BLaER1 (cell line): ENCODE results near the gene TSGA10IP.

Source experiments
- H3K27ac ChIP-seq: shearing (Covaris generic); formaldehyde crosslinking; 2 replicates; pipeline ENCODE4 v1.8.1; 2022
- H3K27me3 ChIP-seq: shearing (Covaris generic); formaldehyde crosslinking; 2 replicates; pipeline ENCODE4 v1.8.1; 2022
- H3K36me3 ChIP-seq: shearing (Covaris generic); formaldehyde crosslinking; 2 replicates; pipeline ENCODE4 v1.8.1; 2022
- H3K4me1 ChIP-seq: shearing (Covaris generic); formaldehyde crosslinking; 2 replicates; pipeline ENCODE4 v1.8.1; 2022
- H3K4me2 ChIP-seq: shearing (Covaris generic); formaldehyde crosslinking; 2 replicates; pipeline ENCODE4 v1.8.1; 2022
- H3K4me3 ChIP-seq: shearing (Covaris generic); formaldehyde crosslinking; 2 replicates; pipeline ENCODE4 v1.8.1; 2022
- H3K9ac ChIP-seq: shearing (Covaris generic); formaldehyde crosslinking; 2 replicates; pipeline ENCODE4 v1.8.1; 2022
- H3K9me3 ChIP-seq: shearing (Covaris generic); formaldehyde crosslinking; 2 replicates; pipeline ENCODE4 v1.8.1; 2022
- H4K20me1 ChIP-seq: shearing (Covaris generic); formaldehyde crosslinking; 2 replicates; pipeline ENCODE4 v1.8.1; 2022
- Cebpa-rat ChIP-seq: shearing (Covaris generic); IDR thresholded peaks from 2 replicates; pipeline ENCODE4 v1.8.1; 2022

The TSGA10IP gene

GRCh38 chr11:65981101-65981740, 35.9 kb downstream of the TSGA10IP start:
- Histone ChIP-seq H3K9ac (no peak overlapping the region), H3K4me2 (no peak overlapping the region), H3K27ac (no peak overlapping the region), H3K9me3 (no peaks in the 10 kb centered on the region), H3K27me3 (no peaks in the 10 kb centered on the region), H3K36me3 (peaks cover 49% of the 10 kb centered on the region), H3K4me3 (no peak overlapping the region), H3K4me1 (peaks cover 7% of the 10 kb centered on the region; the same call in 1 of the 2 replicates), H4K20me1 (no peaks in the 10 kb centered on the region)
- no peak for TF ChIP-seq Cebpa-rat

- H4K20me1 ChIP-seq, result no peaks in the 10 kb centered on the region
- H3K9ac ChIP-seq, result no peak overlapping the region
- no peaks in the 10 kb centered on the region for H3K9me3 ChIP-seq
- H3K4me2 ChIP-seq, result no peak overlapping the region
- H3K4me1 ChIP-seq, result peaks cover 7% of the 10 kb centered on the region; the same call in 1 of the 2 replicates
- H3K4me3 ChIP-seq, result no peak overlapping the region
- no peak for TF ChIP-seq Cebpa-rat
- H3K27ac ChIP-seq, result no peak overlapping the region
- H3K36me3 ChIP-seq, result peaks cover 40% of the 10 kb centered on the region
- no peaks in the 10 kb centered on the region for H3K27me3 ChIP-seq
These were observed 36.9 kb downstream of the TSGA10IP start for GRCh38 chr11:65981972-65982823.

GRCh38 chr11:65982824-65983588, 37.7 kb downstream of the TSGA10IP start:
- H3K36me3 ChIP-seq, result peaks cover 32% of the 10 kb centered on the region
- no peak for TF ChIP-seq Cebpa-rat
- no peak overlapping the region for H3K4me3 ChIP-seq
- H3K9me3 ChIP-seq, result no peaks in the 10 kb centered on the region
- H3K9ac ChIP-seq, result 0 out of 2 replicates have a peak overlapping the region, but pooled peaks have one; percentile 29
- H4K20me1 ChIP-seq, result no peaks in the 10 kb centered on the region
- H3K4me2 ChIP-seq, result no peak overlapping the region
- no peak overlapping the region for H3K27ac ChIP-seq
- H3K27me3 ChIP-seq, result no peaks in the 10 kb centered on the region
- H3K4me1 ChIP-seq, result peaks cover 7% of the 10 kb centered on the region

- TF ChIP-seq Cebpa-rat, result no peak
- Histone ChIP-seq H4K20me1 (no peaks in the 10 kb centered on the region), H3K4me3 (no peak overlapping the region), H3K9ac (no peak overlapping the region), H3K4me1 (peaks cover 13% of the 10 kb centered on the region), H3K27ac (no peak overlapping the region), H3K4me2 (no peak overlapping the region), H3K27me3 (no peaks in the 10 kb centered on the region), H3K9me3 (no peaks in the 10 kb centered on the region), H3K36me3 (peaks cover 26% of the 10 kb centered on the region)
These were observed 38.3 kb downstream of the TSGA10IP start for GRCh38 chr11:65983589-65983987.

- Histone ChIP-seq H3K9me3 (no peaks in the 10 kb centered on the region), H3K9ac (0 out of 2 replicates have a peak overlapping the region, but pooled peaks have one; percentile 15), H3K4me2 (no peak overlapping the region), H3K4me1 (peaks cover 15% of the 10 kb centered on the region), H3K36me3 (peaks cover 22% of the 10 kb centered on the region), H4K20me1 (no peaks in the 10 kb centered on the region), H3K4me3 (no peak overlapping the region), H3K27ac (peak overlapping the region; percentile 22; the same call in 1 of the 2 replicates), H3K27me3 (no peaks in the 10 kb centered on the region)
- TF ChIP-seq Cebpa-rat, result no peak
These were observed 42.1 kb downstream of the TSGA10IP start for GRCh38 chr11:65987336-65987735.

GRCh38 chr11:65988791-65989592, 43.7 kb downstream of the TSGA10IP start:
- Histone ChIP-seq H3K4me2 (peak overlapping the region; percentile 34), H3K27me3 (no peaks in the 10 kb centered on the region), H3K9ac (no peak overlapping the region), H4K20me1 (no peaks in the 10 kb centered on the region), H3K27ac (no peak overlapping the region), H3K4me3 (no peak overlapping the region), H3K4me1 (peaks cover 20% of the 10 kb centered on the region), H3K9me3 (no peaks in the 10 kb centered on the region), H3K36me3 (peaks cover 15% of the 10 kb centered on the region; the same call in 1 of the 2 replicates)
- no peak for TF ChIP-seq Cebpa-rat

GRCh38 chr11:65992056-65992455, 46.8 kb downstream of the TSGA10IP start:
- Histone ChIP-seq H3K27ac (no peak overlapping the region), H3K4me3 (no peak overlapping the region), H3K9ac (no peak overlapping the region)

GRCh38 chr11:65997286-65997685, 52.0 kb downstream of the TSGA10IP start:
- H3K9me3 ChIP-seq, result no peaks in the 10 kb centered on the region
- no peak for TF ChIP-seq Cebpa-rat
- H3K9ac ChIP-seq, result no peak overlapping the region
- H4K20me1 ChIP-seq, result peaks cover 33% of the 10 kb centered on the region
- H3K4me1 ChIP-seq, result peaks cover 23% of the 10 kb centered on the region
- no peaks in the 10 kb centered on the region for H3K27me3 ChIP-seq
- H3K4me2 ChIP-seq, result no peak overlapping the region
- peaks cover 55% of the 10 kb centered on the region for H3K36me3 ChIP-seq
- H3K4me3 ChIP-seq, result no peak overlapping the region
- H3K27ac ChIP-seq, result no peak overlapping the region

More at GRCh38 chr11:65992056-65992455, 46.8 kb downstream of the TSGA10IP start:
- no peak for TF ChIP-seq Cebpa-rat
- H3K4me1 ChIP-seq, result peaks cover 20% of the 10 kb centered on the region
- H3K27me3 ChIP-seq, result no peaks in the 10 kb centered on the region
- H3K9me3 ChIP-seq, result no peaks in the 10 kb centered on the region
- peaks cover 36% of the 10 kb centered on the region for H3K36me3 ChIP-seq
- peaks cover 4% of the 10 kb centered on the region; the same call in 1 of the 2 replicates for H4K20me1 ChIP-seq
- H3K4me2 ChIP-seq, result no peak overlapping the region
